Measurements from ENCODE around the gene GSK3B.

GRCh38 chr3:120101624-120102023, 7.4 kb upstream of the GSK3B start:
- TF ChIP-seq POLR2A (IDR thresholded peaks at IDR 0.05) = no peak
- TF ChIP-seq, protein P1, sequence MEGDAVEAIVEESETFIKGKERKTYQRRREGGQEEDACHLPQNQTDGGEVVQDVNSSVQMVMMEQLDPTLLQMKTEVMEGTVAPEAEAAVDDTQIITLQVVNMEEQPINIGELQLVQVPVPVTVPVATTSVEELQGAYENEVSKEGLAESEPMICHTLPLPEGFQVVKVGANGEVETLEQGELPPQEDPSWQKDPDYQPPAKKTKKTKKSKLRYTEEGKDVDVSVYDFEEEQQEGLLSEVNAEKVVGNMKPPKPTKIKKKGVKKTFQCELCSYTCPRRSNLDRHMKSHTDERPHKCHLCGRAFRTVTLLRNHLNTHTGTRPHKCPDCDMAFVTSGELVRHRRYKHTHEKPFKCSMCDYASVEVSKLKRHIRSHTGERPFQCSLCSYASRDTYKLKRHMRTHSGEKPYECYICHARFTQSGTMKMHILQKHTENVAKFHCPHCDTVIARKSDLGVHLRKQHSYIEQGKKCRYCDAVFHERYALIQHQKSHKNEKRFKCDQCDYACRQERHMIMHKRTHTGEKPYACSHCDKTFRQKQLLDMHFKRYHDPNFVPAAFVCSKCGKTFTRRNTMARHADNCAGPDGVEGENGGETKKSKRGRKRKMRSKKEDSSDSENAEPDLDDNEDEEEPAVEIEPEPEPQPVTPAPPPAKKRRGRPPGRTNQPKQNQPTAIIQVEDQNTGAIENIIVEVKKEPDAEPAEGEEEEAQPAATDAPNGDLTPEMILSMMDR (IDR thresholded peaks at IDR 0.05) = no peak
- no peak for TF ChIP-seq POLR2AphosphoS5 (IDR thresholded peaks at IDR 0.05)

All from breast epithelium (tissue), 3 donors.